Measurements from ENCODE around the gene CAMTA1.

- TF ChIP-seq, protein P1, sequence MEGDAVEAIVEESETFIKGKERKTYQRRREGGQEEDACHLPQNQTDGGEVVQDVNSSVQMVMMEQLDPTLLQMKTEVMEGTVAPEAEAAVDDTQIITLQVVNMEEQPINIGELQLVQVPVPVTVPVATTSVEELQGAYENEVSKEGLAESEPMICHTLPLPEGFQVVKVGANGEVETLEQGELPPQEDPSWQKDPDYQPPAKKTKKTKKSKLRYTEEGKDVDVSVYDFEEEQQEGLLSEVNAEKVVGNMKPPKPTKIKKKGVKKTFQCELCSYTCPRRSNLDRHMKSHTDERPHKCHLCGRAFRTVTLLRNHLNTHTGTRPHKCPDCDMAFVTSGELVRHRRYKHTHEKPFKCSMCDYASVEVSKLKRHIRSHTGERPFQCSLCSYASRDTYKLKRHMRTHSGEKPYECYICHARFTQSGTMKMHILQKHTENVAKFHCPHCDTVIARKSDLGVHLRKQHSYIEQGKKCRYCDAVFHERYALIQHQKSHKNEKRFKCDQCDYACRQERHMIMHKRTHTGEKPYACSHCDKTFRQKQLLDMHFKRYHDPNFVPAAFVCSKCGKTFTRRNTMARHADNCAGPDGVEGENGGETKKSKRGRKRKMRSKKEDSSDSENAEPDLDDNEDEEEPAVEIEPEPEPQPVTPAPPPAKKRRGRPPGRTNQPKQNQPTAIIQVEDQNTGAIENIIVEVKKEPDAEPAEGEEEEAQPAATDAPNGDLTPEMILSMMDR (conservative IDR thresholded peaks at IDR 0.05; ENCODE audit: low read depth, low read length): no peak
- no peak for TF ChIP-seq EZH2 (IDR thresholded peaks at IDR 0.05; ENCODE audit: borderline replicate concordance, low read depth, low read length, poor library complexity, severe bottlenecking)
Observed at GRCh38 chr1:7098641-7099040, 313.4 kb downstream of the CAMTA1 start.

All from A673 (cell line).